Stimulated activated CD4-positive, alpha-beta T cell treated with anti-CD3 and anti-CD28 coated beads, Interleukin-1b, Interleukin-23, amount 100 ng/mL, for 4 hours (primary cell): Measurements from ENCODE around the gene EEPD1.

Experiments
- DNase-seq, 2 donors: peaks; one replicate each; pipeline ENCODE4 v3.0.0-alpha.2; 2020; ENCODE audit warnings: low read depth in 2 of 2

EEPD1 gene

DNA sequence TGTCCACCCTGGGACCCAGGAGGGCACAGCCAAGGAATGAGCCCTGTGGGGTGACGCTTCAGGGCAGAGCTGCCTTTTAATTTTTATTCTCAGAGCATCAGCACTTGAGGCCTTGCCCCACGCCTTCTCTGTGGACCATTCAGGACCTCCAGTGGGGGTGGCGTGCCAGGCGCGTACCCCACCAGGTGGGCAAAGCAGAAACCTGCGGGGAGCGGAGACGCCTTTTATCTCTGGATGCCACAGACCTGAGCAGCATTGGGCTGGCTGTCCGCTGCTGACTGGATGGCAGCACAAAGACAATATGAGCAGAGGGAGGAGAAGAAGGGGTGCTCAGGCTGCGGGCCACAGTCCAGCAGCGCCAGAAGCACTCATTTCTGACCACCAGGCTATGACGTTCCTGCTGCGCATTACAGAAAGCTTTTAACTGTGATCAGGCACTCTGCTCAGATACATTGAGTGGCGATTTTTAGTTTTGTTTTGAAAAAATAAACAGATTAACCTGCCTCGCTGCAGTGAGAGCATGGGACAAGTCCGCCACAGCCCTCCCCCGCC is 146.2 kb downstream of the EEPD1 start:
- no peak for DNase-seq

DNA sequence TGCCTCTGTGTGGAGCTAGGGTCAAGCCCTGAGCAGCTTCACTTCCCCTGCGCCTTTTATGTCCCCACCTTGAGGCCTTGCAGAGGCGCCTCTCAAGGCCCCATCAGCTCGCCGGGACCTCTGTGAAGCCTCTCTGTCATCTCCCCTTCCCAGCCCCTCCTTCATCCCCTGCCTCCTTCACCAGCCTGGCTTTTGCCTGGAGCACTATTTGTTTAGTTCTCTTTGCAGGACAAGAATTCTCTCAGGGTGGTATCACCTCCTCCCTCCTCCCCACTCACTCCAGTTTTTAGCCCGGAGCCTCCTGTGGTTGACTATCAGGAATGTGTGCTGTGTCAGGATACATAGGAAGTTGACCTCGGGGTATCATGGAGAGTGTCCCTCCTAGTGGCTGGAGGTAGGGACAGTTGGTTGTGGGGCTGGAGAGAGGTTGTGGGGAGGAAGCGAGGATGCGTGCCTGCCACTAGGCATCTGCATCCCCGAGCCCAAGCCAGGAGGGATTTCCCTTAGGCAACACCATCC is 146.8 kb downstream of the EEPD1 start:
- DNase-seq, result no peak

DNA sequence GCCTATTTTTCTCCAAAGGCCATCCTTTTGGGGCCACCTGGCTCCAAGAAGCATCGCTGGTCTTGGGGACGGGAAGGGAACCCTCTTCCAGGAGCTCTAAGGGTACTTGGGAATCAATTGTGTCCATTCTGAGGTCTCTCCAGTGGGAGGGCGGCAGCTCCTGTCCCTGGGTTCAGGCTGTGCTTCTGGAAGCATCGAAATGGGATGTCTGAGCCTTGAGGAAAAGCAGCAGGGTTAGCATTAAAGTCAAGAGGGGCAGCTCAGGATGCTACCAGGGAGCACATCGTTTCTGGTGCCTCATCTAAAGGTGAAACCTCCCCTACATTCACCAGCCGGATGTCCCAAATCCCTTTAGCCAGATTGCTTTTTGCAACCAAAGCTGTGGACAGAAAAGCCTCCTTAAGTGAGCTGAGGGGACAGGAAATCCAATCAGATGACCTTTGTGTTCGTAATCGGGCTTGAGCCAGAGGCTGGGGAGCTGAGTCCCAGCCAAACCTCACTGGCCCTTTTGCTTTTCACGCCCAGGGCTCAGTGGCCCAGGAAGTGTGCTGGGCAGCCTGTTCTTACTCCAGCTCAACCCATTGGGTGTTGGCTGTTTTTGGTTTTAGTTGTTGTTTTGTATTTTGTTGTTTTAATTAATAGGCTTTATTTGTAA is 147.8 kb downstream of the EEPD1 start:
- no peak for DNase-seq

DNA sequence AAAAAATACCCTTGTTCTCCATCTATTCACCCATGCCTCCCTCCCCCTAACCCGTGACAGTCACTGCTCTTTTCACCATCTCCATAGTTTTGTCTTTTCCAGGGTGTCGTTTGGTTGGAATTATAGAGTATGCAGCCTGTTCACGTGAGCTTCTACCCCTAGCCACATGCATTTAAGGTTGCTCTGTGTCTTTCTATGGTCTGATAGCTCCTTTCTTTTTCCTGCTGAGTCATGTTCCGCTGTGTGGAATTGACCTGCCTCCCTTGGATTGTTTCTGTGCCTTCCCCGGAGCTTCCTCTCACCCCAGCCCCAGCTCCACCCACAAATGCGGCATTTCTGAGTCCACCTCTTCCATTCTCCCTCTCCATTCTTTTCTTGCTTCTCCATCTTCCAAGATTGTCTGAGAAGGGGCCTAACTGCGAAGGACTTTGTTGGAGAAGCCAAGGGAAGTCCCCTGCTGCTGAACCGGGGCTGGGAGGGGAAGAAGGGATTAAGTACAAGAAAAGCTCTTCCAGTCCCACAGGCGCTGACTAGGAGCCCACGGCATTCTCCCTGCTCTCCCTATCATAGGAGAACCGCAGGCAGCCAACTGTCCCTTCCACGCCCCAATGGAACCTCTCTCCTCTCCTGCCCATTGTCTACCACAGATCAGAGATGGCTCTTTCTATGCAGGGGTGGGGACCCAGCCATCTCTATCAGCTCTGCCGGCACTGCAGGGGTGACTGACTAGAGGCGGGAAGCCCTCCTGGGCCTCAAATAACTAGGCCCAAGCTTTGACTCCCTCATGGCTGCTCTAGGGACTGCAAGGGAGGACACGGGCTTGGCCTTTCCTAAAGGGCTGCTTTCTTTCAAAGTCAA is 149.1 kb downstream of the EEPD1 start:
- DNase-seq, result no peak

DNA sequence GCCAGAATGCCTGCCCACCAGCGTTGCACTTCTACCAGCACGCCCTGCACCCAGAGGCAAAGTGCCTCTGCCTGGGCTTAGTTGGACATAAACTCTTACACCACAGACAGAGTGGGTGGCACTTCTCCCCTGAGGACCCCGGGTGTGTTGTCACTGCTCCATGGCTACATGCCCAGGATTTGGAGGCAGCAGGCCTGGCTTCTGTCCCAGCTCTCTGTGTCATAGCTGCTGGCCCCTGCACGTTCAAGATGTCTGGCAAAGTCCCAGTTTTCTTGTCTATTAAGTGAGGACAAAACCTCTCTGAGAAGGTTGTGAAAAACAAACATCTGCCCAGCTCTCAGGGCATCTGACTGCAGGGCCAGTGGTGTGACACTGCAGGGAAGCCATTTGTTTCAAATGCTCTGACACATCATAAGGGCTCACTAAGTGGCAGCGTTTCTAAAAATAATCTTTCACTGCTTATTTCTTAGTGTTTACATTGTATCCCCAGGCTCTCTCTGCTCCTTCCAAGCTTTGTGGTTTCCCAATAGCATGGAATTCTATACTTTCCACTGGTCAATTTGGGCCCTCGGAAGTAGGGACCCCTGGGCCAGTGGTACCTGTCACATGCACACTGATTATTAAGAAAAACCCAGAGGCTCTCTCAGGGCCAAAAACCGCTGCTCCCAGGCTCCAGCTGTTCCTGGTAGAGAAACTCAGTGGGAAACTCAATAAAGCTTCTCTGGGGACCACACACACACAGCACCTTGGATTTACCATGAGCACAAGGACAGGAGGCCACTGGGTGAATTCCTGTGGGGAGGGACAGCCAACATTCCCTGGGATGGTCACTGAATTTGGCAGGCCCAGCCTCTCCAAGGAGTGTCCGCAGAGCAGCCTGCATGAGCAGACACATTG is 150.4 kb downstream of the EEPD1 start:
- no peak for DNase-seq

DNA sequence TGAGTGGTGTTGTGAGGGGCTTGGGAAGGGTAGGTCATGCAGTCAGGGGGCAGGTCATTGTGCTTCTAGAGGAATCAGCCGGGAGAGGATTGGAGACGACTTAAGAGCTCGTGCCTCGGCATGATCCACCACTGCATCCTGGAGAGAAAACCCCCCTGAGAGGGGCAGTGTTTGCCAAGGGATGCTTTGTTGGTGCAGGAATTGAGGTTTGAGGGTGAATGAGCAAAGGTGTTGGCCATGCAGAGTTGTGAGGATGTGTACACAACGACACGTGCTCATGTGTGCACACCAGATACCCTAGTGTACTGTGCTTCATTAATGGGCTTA is 151.0 kb downstream of the EEPD1 start:
- DNase-seq, result no peak

DNA sequence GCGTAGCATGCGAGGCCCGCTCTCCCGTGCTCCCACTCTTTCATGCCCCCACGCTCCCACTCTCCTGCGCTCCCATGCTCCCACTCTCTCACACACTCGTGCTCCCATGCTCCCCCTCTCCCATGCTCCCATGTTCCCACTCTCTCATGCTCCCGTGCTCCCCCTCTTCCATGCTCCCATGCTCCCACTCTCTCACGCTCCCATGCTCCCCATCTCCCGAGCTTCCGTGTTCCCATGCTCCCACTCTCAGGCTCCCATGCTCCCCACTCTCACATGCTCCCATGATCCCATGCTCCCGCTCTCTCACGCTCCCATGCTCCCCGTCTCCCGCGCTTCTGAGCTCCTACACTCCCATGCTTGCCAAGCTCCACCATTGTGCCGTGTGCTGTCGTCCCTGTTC is 152.2 kb downstream of the EEPD1 start:
- no peak for DNase-seq

DNA sequence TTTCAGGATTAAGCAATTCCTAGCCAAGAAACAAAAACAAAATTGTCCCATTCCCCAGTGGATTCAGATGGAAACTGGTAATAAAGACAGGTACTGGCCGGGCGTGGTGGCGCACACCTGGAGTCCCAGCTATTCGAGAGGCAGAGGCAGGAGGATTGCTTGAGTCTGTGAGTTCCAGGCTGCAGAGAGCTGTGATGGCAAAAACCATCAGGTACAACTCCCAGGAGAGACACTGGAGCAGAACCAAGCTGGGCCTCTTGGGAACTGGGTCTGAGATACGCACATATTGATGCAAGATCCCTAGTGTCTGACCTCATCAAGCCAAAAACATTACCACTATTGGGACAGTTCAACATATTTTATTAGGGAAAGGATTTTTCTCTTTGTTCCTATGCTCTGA is 152.6 kb downstream of the EEPD1 start:
- no peak for DNase-seq

DNA sequence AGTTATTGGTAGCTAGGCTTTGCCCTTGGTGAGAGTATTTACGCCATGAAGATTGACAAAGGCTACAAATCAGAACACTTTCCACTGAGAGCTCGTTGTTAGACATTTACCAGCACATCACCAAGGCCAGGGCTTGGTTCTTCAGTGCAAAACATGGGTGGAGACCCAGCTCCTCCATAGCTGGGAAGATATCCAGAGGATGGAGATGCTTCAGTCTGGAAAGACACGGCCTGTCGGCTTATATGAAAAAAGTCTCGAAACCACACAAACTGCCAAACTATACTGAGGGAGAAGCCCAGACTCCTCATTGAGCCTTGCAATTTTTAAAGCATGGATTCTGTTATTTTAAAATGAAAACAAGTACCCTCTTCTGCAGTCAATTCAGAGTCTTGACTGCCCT is 153.2 kb downstream of the EEPD1 start:
- DNase-seq, result no peak

DNA sequence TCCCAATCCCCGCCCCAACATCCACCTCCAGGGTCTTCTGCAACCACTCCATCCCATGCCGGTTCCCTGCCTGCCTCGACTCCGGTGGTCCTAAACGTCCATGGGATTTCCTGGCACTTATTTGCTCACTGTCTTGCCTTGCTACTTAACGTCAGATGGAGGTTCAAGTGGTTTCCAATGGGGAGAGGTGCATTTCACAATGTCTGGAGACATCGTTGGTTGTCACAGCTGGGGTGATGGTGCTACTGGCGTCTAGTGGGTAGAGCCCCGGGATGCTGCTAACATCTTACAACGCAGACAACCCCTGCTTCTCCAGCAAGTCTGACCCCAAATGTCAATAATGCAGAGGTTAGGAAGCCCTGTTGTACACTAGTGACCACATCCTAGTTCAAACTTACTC is 153.7 kb downstream of the EEPD1 start:
- no peak for DNase-seq

DNA sequence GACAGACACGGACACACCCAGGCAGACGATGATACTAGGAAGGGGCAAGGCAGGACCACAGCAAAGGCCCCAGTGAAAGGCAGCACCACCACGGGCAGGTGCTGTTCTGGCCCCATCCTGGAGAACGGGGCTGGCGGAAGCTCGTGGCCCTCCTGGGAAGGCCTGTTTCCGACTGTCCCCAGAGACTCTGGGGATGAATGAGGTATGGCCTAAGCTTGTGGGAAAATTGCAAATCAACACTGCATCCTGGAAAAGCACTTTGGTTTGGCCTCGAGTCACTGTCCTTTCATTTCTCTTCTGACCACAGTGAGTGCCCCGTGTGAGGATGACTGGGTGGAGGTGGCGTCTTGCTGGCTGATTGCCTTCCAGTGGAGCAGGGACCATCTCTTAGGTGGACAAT is 155.0 kb downstream of the EEPD1 start:
- no peak for DNase-seq

DNA sequence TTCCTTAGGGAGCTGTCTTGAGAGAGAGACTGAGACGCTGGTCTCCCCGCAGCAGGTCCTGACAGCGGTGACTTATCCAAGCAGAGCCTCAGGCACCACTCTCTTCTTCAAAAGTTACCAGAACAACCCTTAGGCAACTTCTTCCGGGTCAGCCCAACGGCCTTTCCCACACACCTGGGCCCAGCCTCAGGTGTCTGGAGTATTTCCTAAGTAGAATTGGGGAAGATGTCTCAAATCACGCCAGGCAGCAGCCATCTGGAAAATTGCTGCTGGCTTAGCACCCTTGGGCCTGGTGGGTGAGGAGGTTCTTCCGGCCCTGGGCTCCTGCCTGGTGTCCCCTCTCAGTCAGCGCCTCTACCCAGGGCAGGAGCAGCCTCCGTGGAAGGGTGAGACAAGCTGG is 156.2 kb downstream of the EEPD1 start:
- DNase-seq, result no peak

DNA sequence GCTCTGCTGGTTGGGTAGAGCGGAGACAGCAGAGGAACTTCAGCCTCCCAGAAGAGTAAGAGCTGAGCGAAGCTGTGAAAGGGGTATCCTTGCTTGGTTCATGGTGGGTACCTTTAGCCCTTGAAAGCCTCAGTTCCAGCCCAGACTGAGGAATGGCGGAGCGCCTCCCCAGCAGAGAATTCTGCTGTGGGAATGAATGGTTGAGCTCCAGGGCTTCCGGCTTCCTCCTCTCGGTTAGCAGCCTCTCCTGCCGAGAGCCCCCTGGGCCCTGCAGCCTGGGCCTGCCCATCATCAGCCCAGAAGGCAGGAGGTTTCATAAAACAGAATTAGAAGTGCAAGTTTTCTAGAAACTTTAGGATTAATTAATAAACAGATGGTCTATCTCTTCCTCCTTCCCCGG is 156.7 kb downstream of the EEPD1 start:
- no peak for DNase-seq

DNA sequence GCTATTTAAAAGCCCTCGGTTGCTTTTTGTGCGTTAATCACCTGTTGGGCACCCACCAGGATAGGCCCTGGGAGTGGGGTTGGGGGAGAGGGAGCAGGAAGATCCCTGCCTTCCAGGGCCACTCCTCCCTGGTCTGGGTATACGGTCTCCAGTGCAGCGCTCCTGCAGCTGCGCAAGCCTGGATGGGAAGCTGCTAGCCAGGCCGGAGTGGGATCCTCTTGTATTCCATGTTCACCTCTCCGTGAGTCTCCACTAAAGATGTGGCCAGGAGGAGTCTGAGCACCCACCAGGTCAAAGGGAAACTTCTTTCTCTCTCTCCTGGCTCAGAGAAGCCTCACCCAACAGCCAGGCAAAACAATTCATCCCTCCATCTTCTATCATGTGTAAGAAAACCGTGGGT is 157.8 kb downstream of the EEPD1 start:
- no peak for DNase-seq

DNA sequence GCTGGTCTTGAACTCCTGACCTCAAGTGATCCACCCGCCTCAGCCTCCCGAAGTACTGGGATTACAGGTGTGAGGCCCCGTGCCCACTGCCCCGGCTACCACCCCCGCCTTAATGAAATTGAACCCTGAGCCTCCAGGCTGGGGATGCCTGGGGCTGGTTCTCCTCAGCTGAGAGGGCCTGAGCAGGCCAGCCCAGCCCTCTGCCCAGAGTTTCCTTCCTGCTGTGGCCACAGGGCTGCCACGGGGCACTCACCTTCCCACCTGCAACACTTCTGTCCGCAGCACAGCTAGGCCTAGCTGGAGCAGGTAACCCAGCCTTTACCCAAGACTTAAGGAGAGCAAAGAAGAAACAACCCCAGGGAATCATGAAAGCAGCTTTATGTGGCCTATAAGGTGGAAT is 158.5 kb downstream of the EEPD1 start:
- DNase-seq, result no peak

DNA sequence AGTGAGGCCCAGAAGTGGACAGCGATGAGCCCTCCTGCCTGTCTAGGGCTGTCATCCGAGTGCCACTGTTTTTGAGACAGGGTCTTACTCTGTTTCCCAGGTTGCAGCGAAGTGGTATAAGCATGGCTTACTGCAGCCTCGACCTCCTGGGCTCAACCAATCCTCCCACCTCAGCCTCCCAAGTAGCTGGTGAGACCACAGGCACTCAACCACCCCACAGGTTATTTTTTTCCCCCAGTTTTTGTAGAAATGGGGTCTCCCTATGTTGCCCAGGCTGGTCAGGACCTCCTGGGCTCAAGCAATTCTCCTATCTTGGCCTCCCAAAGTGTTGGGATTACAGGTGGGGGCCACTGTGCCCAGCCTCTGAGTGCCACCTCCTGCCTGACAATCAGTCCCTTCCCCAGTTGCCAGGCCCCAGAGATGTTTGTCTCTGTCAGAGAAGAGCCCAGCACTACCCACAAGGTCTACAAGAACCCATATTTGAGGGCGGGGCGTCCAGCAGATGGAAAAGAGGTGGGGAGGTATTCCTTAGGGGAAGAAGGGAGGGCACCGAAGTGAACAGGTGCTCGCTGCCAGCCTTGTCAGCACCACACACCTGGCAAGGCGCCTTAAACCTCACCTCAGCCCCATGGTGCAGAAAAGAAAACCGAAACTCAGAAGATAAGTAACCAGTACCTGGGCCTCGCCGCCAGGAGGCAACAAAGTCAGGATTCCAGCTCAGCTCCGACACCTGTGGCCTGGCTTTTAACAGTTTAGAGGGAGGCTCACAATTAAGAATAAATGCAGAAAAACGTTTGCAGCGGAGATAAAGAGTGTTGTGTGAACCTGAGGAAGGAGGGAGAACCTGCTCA is 159.2 kb downstream of the EEPD1 start:
- DNase-seq, result no peak

DNA sequence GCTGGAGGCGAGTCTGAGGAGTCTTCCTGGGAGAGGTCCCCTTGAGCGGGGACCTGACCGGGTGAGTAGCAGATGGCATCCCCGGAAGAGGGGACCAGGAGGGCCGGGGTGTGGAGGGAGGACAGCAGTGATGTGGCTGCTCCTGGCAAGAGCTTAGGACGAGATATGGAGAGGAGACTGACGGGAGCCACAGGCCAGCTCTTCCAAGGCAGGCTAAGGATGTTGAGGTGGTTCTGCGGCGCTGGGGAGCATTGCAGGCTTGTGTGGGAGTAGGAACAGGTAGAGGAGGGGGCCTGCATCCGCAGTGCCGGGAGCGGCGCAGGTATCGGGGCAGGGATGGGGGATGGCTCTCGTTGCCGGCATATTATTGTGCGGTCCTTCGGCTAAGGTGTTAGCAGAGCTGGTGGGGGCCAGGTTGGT is 159.9 kb downstream of the EEPD1 start:
- no peak for DNase-seq

DNA sequence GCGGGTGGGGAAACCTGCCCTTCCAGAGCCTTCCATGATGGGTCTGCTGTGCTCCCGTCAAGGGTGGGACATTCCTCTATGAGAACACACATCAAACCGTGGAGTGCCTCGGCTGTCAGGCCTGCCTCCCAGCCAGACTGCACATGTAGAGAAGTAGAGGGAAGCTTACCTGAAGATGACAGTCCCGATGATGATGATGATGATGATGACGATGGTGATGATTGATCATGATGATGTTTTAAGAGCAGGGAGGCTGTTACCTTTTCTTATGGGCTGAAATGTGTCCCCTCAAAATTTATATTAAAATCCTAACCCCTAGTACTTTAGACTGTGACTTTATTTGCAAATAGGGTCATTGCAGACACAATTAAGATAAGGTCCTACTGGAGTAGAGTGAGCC is 160.6 kb downstream of the EEPD1 start:
- no peak for DNase-seq

DNA sequence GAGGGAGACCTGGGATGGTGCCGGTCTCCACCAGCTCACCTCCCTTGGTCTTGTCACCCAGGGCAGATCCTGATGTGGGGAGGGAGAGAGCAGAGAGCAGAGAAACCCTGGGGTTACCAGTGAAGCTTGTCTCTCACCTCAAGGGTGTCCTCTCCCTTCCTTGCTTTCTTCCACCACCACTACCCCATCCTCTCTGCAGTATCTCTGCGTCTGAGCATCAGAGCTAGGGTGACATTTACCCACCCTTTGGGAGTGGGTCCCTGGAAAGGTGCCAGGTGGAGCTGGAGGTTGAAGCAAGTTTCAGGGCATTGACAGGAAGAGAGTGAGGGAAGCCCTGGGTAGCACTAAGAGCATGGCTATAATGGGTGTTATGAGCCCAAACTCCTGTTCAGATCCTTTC is 161.4 kb downstream of the EEPD1 start:
- no peak for DNase-seq

DNA sequence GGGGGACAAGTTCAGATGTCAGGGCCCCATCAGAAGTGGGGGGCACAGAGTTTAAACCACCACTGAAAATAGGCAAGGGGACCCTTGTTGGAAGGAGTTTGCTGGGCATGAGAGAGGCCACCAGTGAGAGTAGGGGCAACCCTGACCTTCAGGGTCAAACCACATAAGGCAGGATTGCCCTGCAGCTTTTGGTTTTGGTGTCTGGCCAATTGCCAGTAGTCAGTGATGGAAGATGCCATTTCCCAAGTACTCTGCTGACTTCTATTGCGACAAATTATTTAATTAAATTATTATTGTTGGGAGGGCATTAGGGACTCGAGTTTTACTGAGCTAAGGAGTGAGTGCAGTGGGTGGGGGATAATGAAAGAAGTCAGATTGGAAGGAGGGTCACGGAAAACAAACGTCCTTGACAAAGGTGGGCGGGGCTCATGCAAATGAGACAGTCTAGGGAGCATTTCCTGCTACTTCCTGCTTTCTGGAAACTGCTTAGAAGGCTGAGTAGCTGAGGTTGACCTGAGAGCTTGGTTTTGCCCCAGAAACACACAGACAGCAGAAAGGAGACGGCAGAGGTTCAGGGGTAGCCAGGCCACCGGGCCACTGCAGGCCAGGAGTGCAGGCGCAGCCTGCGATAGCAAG is 162.4 kb downstream of the EEPD1 start:
- no peak for DNase-seq

DNA sequence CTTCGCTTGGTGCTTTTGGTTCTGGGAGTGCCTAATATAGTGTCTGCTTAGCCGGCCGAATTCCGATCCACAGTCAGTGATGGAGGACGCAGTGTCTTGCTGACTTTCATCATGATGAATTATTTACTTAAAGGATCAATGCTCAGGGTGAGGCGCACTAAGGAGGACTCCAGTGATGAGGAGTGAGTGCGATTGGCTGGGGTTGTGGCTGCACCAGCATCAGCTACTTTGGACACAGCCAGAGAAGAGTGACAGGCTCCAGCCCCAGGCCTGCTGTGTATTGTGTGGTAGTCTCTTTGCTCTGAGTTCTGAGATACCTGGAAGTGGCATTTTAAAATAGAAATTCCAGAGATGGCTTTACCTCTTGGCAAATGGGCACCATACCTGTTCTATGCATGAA is 163.3 kb downstream of the EEPD1 start:
- no peak for DNase-seq
